Stimulated activated CD8-positive, alpha-beta memory T cell treated with anti-CD3 and anti-CD28 coated beads, Interleukin-4, amount 100 ng/mL, for 24 hours (primary cell): ENCODE results near the gene PLEKHF1.
"Not testable (repeated sequence)": the region's sequence is repeated elsewhere in the genome, so short reads cannot be mapped to it uniquely, and the experiment has no call there.

Experiments used
- DNase-seq: peaks from one replicate; pipeline ENCODE4 v3.0.0-alpha.2; 2020; ENCODE audit warnings: low read depth

Gene PLEKHF1

GRCh38 chr19:29665215-29665825, at the start of gene PLEKHF1:
Gene PLEKHF1 (plus strand): TSS chr19:29665461. CDS start chr19:29673840, 8,379 bp downstream.
- peak; percentile 77 for DNase-seq

DNA sequence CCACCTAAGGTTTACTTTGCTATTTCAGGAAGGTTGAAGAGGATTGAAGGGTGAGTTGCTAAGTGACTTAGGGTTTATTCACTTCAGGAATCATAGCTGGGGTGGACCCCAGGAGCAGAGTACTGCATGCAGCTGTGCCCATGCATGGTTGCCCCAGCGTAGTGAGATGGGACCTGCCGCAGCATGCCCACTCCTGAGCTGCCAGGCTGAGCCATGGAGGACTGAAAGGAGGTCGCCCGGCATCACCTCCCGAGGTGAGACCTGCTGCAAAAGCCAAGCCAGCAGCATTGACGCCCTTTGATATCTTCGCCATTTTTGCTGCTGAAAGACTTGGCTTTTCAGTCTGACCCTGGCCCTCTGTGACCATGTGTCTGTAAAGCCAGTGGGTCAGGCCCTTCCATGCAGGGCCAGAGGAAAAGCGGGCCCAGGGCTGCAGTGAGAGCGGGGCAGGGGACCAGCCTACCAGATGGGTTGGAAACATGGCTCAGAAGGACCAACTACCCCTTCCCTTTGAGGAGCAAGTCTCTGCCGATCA, 49.3 kb upstream of the PLEKHF1 start:
- DNase-seq: no peak

GRCh38 chr19:29616541-29616940, 48.7 kb upstream of the PLEKHF1 start:
- DNase-seq: no peak

DNA sequence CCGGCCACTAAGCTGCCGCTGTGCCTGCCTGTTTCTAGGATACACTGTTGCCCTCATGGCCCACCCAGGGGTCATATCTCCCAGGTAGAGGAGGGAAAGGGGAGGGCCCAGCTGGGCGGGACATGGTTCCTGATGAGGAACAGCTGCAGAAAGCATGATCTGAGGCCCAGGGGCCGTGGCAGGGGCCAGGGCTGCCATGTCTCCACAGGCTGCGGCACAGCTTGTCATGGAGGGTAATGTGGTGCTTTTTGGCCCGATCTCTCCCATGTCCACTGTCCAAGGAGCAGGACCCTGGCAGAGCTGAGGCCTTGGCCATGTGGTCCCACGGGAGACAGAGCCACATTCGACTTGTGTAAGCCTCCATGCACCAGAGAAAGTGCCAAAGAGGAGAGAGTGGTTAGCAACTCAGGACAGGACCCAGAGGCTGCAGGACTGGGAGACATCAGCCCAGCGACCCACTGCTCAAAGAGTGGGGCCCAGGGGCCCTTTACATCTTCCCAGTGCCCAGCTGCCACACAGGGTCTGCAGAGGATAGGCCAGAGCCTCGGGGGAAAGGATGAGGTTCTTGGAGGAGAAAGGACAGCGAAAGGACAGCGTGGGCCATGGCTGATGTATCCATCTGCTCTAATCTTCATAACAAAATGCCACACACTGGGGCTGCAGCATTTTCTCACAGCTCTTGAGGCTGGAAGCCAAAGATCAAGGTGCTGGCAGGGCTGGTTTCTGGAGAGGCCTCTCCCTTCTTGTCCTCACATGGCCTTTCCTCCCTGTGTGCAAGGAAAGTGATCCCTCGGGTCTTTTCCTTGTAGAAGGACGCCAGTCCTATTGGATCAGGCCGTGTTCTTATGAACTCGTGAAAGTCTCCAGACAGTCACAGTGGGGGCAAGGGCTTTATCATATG, 47.6 kb upstream of the PLEKHF1 start:
- DNase-seq: no peak

DNA sequence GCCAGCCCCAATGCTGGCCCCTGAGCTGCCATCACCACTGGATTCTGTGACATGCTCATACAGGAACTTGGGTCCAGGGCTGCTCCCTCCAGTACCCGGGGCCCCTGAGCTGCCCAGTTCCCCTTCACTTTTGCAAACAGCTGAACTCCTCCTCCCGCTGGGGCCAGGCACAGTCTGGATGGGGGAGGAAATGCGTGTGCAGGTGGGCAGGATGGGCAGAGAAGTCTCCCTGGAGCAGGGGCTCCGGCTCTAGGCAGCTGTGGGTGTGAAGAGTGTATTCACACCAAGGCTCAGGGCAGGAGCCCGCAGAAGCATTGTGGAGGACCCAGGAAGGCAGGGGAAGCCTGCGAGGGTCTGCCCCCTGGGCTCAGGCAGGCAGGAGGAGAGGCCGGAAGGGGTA, 46.8 kb upstream of the PLEKHF1 start:
- no peak for DNase-seq

DNA sequence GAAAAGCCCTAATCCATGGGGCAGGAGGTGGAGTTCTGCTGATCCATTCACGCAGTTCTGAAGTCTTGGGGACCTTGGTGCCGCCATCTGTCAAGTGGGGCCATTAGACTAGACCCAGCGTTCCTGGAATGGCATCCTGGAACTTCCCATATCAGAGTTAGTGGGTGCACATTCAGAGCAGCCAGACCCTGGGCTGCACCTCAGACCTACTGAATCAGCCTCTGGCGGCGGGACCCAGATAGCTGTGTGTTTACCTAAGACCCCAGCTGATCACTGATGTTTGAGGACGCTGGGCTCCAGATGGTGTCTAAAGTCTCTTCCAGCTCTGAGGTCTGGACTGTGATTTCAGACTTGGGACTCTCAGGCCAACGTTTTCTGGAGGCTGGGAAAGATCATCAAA, 46.4 kb upstream of the PLEKHF1 start:
- DNase-seq: no peak

GRCh38 chr19:29620931-29621351, 44.3 kb upstream of the PLEKHF1 start:
- DNase-seq: peak; percentile 60

GRCh38 chr19:29622166-29623070, 42.8 kb upstream of the PLEKHF1 start:
- DNase-seq: peak; percentile 30

DNA sequence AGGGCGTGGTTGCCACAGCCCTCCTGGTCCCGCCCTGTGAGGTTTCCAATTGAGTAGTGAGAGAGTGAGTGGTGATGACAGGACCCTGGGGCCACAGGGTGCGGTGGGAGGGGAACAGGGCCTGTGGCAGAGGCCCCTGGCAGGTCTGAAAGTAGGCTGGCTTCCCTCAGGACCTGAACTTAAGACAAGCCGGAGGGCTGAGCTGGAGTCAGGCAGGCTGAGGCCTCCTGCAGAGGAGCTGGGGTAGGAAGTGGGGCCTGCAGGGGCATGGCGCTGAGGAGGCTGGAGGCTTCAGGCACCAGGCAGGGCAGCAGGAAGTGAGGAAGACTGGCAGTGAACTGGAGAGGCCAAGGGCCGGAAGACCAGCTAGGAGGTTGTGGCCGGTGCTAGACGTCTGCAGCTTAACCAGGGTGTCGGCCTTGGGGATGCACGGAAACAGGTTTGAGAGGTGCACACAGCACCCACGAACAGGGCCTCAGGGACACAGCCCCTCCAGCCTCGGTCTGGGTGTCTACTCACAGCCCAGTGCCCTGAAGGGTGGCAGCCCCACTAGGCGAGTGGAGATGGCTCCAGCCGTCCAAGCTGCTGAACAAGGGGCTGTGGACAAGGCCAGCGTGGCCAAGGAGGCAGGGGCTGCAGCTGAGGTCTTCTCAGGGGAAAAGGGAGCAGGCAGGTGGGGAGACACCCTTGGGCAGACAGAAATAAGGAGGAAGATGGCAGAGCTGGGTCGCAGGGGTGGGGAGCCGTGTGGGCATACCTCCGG, 41.4 kb upstream of the PLEKHF1 start:
- DNase-seq: peak; percentile 55

DNA sequence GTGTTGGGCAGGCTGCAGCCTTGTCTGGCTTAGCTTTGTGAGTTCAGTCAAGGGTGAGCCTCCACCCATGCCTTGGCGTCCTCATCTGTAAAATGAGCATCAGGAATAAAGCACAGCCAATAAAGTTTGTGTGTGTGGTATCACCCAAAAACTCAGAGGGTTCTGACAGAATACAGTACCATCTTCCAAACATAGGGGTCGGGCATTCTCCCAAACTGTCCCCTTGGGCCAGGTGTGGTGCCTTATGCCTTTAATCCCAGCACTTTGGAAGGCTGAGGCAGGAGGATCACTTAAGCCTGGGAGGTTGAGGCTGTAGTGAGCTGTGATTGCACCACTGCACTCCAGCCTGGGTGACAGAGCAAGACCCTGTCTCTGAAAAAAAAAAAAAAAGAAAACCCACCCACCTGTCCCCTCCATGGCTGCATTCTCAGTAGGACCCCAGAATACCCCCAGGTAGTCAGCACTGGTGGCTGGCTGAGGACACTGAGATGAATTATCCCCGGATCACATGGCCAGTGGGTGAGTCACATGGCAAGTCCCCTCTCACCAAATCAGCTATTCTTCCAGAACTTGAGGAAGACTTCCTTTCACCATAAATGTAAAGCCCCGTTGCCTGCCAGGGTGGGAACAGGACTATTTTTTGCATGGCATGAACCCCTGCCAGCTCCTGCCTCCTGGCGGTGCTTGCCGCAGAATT, 40.6 kb upstream of the PLEKHF1 start:
- DNase-seq: no peak

DNA sequence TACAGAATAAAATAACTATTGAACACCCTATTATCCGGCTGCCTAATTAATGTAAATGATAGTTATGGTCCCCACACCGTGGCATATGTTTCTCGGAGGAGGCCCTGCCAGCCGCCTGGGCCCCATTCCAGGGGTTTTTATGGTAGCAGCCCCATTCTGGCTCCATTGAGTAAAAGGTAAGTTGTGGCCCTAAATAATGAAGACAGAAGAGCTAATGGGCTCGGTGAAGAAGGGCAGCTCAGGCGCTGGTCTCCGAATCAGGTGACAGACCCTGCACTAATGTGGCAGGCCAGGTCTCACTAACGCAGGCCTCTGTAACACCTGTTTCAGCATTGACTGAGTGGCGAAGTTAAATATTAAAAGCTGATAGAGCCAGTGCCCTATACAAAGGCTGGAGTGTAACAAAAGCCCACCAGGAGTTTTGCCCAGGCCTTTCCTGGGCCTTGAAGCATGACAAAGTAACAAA, 40.0 kb upstream of the PLEKHF1 start:
- no peak for DNase-seq

DNA sequence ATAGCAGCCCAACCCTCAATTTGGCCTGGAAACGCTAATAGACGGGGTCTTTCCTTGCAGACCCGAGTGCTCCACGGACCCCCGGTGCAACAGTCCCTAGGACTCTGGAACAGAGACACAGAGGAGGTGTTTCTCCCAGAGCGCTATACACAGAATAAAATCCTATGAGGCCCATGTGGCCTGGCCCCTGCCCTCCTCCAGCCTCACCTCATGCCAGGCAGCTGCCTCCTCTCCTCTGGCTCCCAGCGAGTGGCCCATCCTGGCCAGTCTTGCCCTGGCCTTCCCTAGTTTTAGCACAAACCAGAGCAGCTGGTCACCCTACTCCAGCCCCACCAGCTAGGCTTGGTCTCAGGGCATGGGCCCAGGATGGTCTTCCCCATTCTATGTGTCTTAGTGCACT, 38.9 kb upstream of the PLEKHF1 start:
- DNase-seq: no peak

GRCh38 chr19:29626832-29627231, 38.4 kb upstream of the PLEKHF1 start:
- not testable (repeated sequence) for DNase-seq

- no peak for DNase-seq
Observed at GRCh38 chr19:29628661-29629385, 36.4 kb upstream of the PLEKHF1 start.

DNA sequence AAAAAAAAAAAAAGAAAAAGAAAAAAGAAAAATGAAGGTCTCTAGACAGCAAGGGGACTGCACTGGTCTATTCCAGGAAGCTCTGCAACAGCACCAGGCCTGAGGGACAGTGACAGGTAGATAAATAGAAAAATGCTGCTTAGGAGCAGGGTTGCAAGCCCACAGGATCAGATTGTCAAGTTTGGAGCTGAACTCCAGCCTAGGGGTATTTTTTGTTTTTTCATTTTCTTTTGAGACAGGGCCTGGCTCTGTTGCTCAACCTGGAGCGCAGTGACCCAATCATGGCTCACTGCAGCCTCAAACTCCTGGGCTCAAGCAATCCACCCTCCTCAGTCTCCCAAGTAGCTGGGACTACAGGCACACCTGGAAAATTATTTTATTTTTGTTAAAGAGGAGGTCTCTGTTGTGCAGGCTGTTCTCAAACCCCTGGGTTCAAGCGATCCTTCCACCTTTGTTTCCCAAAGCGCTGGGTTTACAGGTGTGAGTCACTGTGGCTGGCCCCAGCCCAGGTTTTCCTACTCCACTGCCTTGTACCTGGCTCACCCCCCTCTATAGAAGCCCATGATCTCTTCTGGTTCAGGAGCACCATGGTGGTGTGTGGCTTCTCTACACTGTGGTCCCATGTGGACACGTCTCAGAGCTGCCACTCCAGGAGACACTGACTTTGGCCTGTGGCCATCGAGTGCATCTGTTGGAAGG, 35.3 kb upstream of the PLEKHF1 start:
- no peak for DNase-seq

DNA sequence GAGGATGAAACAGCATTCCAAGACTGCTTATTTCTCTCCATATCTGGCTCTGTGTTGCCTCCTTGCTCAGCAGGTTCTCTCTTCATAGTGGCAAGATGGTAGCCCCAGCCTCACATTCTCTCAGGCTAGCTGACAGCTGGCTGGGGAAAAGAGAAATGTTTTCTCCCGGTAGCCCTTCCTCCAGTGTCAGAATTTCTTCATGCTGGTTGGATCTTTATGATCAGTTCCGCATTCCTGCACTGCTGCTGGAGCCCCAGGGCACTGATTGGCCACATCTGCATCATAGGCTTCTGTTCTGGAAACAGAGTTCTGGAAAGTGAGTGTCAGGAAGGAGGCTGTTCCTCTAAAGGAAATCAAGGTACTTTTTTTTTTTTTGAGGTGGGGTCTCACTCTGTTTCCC, 34.6 kb upstream of the PLEKHF1 start:
- no peak for DNase-seq

GRCh38 chr19:29631450-29631849, 33.8 kb upstream of the PLEKHF1 start:
- no peak for DNase-seq

GRCh38 chr19:29634002-29634401, 31.3 kb upstream of the PLEKHF1 start:
- no peak for DNase-seq

GRCh38 chr19:29634423-29635130, 30.7 kb upstream of the PLEKHF1 start:
- DNase-seq: no peak
